GM23338 (cell line): ENCODE data around the gene SOS2. TPM values are rescaled to one million over a fixed set of nuclear protein-coding genes. Genes with fewer than 3 reads are reported as not detected.

Experiments used
- ATAC-seq: fragments of 200-7000 bp; cut with Tn5 transposase; 3 replicates; pipeline ENCODE4 v1.9.1; 2020
- DNase-seq: peaks from one replicate; pipeline ENCODE4 v3.0.0-alpha.2; 2015; ENCODE audit warnings: low spot score
- H2AFZ ChIP-seq: fragments of 200-600 bp; sonication (generic); 2 replicates; pipeline ENCODE4 v1.8.0; 2016; ENCODE audit warnings: antibody characterized with exemption, mild to moderate bottlenecking, moderate library complexity
- H3F3A ChIP-seq: fragments of 200-600 bp; sonication (generic); replicated peaks from 2 replicates; pipeline ENCODE4 v1.8.0; 2017; ENCODE audit warnings: antibody characterized with exemption, mixed run types, low read depth
- H3K27ac ChIP-seq: fragments of 200-600 bp; sonication (generic); 2 replicates; pipeline ENCODE4 v1.6.1; 2016; ENCODE audit warnings: low read depth
- H3K27me3 ChIP-seq: fragments of 200-600 bp; sonication (generic); 2 replicates; pipeline ENCODE4 v1.8.0; 2016; ENCODE audit warnings: mild to moderate bottlenecking, mixed run types, moderate library complexity; ENCODE audit not compliant: insufficient read depth
- H3K36me3 ChIP-seq: fragments of 200-600 bp; sonication (generic); 2 replicates; pipeline ENCODE4 v1.8.0; 2016; ENCODE audit warnings: mild to moderate bottlenecking; ENCODE audit not compliant: insufficient read depth
- H3K4me1 ChIP-seq: fragments of 200-600 bp; sonication (generic); 2 replicates; pipeline ENCODE4 v1.8.0; 2016; ENCODE audit warnings: mild to moderate bottlenecking, moderate library complexity; ENCODE audit not compliant: insufficient read depth
- H3K4me2 ChIP-seq: fragments of 200-600 bp; sonication (generic); 2 replicates; pipeline ENCODE4 v1.7.1; 2017; ENCODE audit warnings: mixed run types
- H3K4me3 ChIP-seq: fragments of 200-600 bp; sonication (generic); 2 replicates; pipeline ENCODE4 v1.6.1; 2016; ENCODE audit warnings: mixed run types
- H3K79me2 ChIP-seq: fragments of 200-600 bp; sonication (generic); replicated peaks from 2 replicates; pipeline ENCODE4 v1.8.0; 2017; ENCODE audit warnings: mild to moderate bottlenecking; ENCODE audit not compliant: insufficient read depth
- H3K9me2 ChIP-seq: fragments of 200-600 bp; sonication (generic); 2 replicates; pipeline ENCODE4 v1.8.0; 2017; ENCODE audit not compliant: insufficient read depth
- H4K20me1 ChIP-seq: fragments of 200-600 bp; sonication (generic); replicated peaks from 2 replicates; pipeline ENCODE4 v1.8.0; 2017; ENCODE audit warnings: mild to moderate bottlenecking; ENCODE audit not compliant: insufficient read depth
- H3K27ac Mint-ChIP-seq: 2 replicates; pipeline ENCODE4 v1.8.0; 2020; ENCODE audit warnings: inconsistent platforms, mild to moderate bottlenecking, moderate library complexity, mixed read lengths
- H3K27me3 Mint-ChIP-seq: 3 replicates; pipeline ENCODE4 v1.8.0; 2022; ENCODE audit warnings: low read depth, mild to moderate bottlenecking, moderate library complexity, mixed read lengths, inconsistent platforms; ENCODE audit not compliant: insufficient read depth, poor library complexity
- H3K36me3 Mint-ChIP-seq: 3 replicates; pipeline ENCODE4 v1.8.0; 2021; ENCODE audit warnings: low read depth, mild to moderate bottlenecking, inconsistent platforms, moderate library complexity, mixed read lengths
- H3K4me1 Mint-ChIP-seq: 3 replicates; pipeline ENCODE4 v1.8.0; 2020; ENCODE audit warnings: mild to moderate bottlenecking, inconsistent platforms, mixed read lengths
- H3K4me3 Mint-ChIP-seq: 3 replicates; pipeline ENCODE4 v1.8.0; 2021; ENCODE audit warnings: moderate library complexity, mild to moderate bottlenecking, inconsistent platforms, mixed read lengths
- H3K9me3 Mint-ChIP-seq: 3 replicates; pipeline ENCODE4 v1.8.0; 2020; ENCODE audit warnings: moderate library complexity, mild to moderate bottlenecking, inconsistent platforms, mixed read lengths
- CREB1 ChIP-seq: fragments of 250-450 bp; sonication (Bioruptor Pico); IDR thresholded peaks from 2 replicates; pipeline ENCODE4 v1.5.0; 2020; ENCODE audit warnings: low read depth, mild to moderate bottlenecking, moderate library complexity
- EZH2 ChIP-seq: fragments of 200-600 bp; sonication (generic); IDR thresholded peaks from one replicate; pipeline ENCODE4 v1.8.0; 2017; ENCODE audit warnings: antibody characterized with exemption, mild to moderate bottlenecking, low read depth; ENCODE audit not compliant: unreplicated experiment
- EZH2phosphoT487 ChIP-seq: fragments of 200-600 bp; sonication (generic); IDR thresholded peaks from one replicate; pipeline ENCODE4 v1.8.1; 2018; ENCODE audit warnings: antibody characterized with exemption; ENCODE audit not compliant: unreplicated experiment
- JUNB ChIP-seq: IDR thresholded peaks from one replicate; pipeline ENCODE4 v1.6.1; 2016; ENCODE audit warnings: antibody characterized with exemption; ENCODE audit not compliant: unreplicated experiment
- NANOG ChIP-seq: IDR thresholded peaks from 2 replicates; pipeline ENCODE4 v1.6.1; 2016; ENCODE audit warnings: antibody characterized with exemption, borderline replicate concordance
- POLR2AphosphoS5 ChIP-seq: IDR thresholded peaks from 2 replicates; pipeline ENCODE4 v1.6.1; 2016; ENCODE audit warnings: antibody characterized with exemption, low read depth
- STAT1 ChIP-seq: IDR thresholded peaks from one replicate; pipeline ENCODE4 v1.6.1; 2016; ENCODE audit warnings: antibody characterized with exemption; ENCODE audit not compliant: unreplicated experiment
- ZNF114 ChIP-seq: fragments of 250-450 bp; sonication (Bioruptor Pico); IDR thresholded peaks from 2 replicates; pipeline ENCODE4 v1.5.0; 2020; ENCODE audit warnings: mild to moderate bottlenecking, moderate library complexity
- ZNF331 ChIP-seq: fragments of 250-450 bp; sonication (Bioruptor Pico); IDR thresholded peaks from 2 replicates; pipeline ENCODE4 v1.5.0; 2020; ENCODE audit warnings: low read depth, mild to moderate bottlenecking, moderate library complexity
- polyA plus RNA-seq: library from polyadenylated mRNA; unstranded; fragments of >200 nt; fragmentation: Nextera tagmentation; extraction: Ambion mirVana; gene quantifications from 2 replicates; pipeline ENCODE4 v1.2.1, GENCODE V29; 2016
- total RNA-seq: library from RNA; depleted of rRNA; stranded (reverse); fragments of >200 nt; shearing (Covaris generic); gene quantifications from 2 replicates; pipeline ENCODE4 v1.2.3, GENCODE V29; 2014
- TF ChIP-seq, protein P1 (sequence below): IDR thresholded peaks from 2 replicates; pipeline ENCODE4 v1.6.1; 2016; ENCODE audit warnings: antibody characterized with exemption
- TF ChIP-seq, protein P2 (sequence below): IDR thresholded peaks from one replicate; pipeline ENCODE4 v1.6.1; 2018; ENCODE audit warnings: antibody characterized with exemption; ENCODE audit not compliant: unreplicated experiment
- TF ChIP-seq, protein P3 (sequence below), 2 experiments: fragments of 200-600 bp in 1 of 2; sonication (generic) in 1 of 2; conservative IDR thresholded peaks; 2 replicates each; pipeline versions ENCODE4 v1.5.1 to v1.6.1; 2016 to 2017; ENCODE audit warnings: antibody characterized with exemption in 2 of 2, low read depth in 2 of 2, mild to moderate bottlenecking in 2 of 2, moderate library complexity in 1 of 2

SOS2 gene
- total and polyA plus RNA-seq, 2 experiments from 2014 or later: 3.5 to 11.4 TPM

DNA sequence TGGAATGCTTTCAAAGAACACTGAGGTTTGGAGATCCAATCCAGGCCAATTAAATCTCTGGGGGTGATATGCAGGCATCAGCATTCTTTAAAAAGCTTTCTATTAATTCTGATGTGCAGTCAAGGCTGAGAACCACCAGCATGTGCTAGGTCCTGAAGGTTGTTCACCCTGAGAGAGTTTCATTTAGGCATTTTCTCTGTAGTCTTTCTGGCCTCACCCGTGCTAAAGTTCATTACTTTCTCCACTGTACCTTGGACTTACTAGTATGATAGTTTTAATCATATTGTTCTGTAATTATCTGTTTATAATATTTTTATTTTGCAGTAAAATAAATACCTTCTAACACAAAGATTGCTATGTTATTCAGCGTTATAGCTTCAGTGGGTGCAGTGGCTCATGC is 32.9 kb downstream of the SOS2 start (continued):
- TF ChIP-seq EZH2 (no peak), CREB1 (CRISPR knock-in tag) (no peak), POLR2AphosphoS5 (no peak), STAT1 (no peak), JUNB (no peak), NANOG (no peak)
- TF ChIP-seq, protein P1, sequence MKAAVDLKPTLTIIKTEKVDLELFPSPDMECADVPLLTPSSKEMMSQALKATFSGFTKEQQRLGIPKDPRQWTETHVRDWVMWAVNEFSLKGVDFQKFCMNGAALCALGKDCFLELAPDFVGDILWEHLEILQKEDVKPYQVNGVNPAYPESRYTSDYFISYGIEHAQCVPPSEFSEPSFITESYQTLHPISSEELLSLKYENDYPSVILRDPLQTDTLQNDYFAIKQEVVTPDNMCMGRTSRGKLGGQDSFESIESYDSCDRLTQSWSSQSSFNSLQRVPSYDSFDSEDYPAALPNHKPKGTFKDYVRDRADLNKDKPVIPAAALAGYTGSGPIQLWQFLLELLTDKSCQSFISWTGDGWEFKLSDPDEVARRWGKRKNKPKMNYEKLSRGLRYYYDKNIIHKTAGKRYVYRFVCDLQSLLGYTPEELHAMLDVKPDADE: no peak

DNA sequence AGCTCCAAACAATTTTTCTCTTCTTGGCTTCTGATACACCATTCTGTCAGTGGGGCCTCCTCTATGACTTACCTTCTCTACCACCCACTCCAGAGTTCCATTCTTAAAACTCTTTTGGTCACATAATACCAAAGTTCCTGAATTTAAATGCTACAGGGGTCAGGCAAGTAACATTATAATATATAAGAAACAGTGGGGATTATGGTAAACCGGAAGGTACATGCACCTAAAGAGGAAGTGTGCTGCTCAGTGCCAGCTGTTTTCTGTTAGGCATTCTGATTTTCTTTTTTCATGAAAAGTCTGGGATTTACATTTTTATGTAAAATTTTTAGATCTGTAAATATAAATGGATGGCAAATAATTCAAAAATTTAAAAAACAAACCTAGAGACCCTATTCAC is 39.9 kb downstream of the SOS2 start:
- H3K79me2 ChIP-seq: no peaks in the 10 kb centered on the region
- H3K9me3 Mint-ChIP-seq: no peaks in the 10 kb centered on the region; the same call in 2 of the 3 replicates
- H3K27ac ChIP-seq: no peak overlapping the region
- no peaks in the 10 kb centered on the region for H3K27me3 ChIP-seq
- H3F3A ChIP-seq: no peaks in the 10 kb centered on the region
- H3K36me3 Mint-ChIP-seq: no peaks in the 10 kb centered on the region
- H3K27ac Mint-ChIP-seq: no peak overlapping the region
- ATAC-seq: no peak
- H3K36me3 ChIP-seq: no peaks in the 10 kb centered on the region
- no peaks in the 10 kb centered on the region for H4K20me1 ChIP-seq
- H3K9me2 ChIP-seq: no peaks in the 10 kb centered on the region
- no peaks in the 10 kb centered on the region for H3K27me3 Mint-ChIP-seq
- DNase-seq: no peak
- no peaks in the 10 kb centered on the region for H3K4me1 Mint-ChIP-seq
- no peak overlapping the region for H3K4me2 ChIP-seq
- H3K4me3 Mint-ChIP-seq: no peak overlapping the region
- no peak overlapping the region for H3K4me3 ChIP-seq
- no peaks in the 10 kb centered on the region for H3K4me1 ChIP-seq
- H2AFZ ChIP-seq: no peak overlapping the region
- TF ChIP-seq NANOG (no peak), EZH2 (no peak), ZNF331 (no peak), EZH2phosphoT487 (no peak), ZNF114 (no peak), CREB1 (CRISPR knock-in tag) (no peak)
- TF ChIP-seq, protein P1: no peak
- TF ChIP-seq, protein P2, sequence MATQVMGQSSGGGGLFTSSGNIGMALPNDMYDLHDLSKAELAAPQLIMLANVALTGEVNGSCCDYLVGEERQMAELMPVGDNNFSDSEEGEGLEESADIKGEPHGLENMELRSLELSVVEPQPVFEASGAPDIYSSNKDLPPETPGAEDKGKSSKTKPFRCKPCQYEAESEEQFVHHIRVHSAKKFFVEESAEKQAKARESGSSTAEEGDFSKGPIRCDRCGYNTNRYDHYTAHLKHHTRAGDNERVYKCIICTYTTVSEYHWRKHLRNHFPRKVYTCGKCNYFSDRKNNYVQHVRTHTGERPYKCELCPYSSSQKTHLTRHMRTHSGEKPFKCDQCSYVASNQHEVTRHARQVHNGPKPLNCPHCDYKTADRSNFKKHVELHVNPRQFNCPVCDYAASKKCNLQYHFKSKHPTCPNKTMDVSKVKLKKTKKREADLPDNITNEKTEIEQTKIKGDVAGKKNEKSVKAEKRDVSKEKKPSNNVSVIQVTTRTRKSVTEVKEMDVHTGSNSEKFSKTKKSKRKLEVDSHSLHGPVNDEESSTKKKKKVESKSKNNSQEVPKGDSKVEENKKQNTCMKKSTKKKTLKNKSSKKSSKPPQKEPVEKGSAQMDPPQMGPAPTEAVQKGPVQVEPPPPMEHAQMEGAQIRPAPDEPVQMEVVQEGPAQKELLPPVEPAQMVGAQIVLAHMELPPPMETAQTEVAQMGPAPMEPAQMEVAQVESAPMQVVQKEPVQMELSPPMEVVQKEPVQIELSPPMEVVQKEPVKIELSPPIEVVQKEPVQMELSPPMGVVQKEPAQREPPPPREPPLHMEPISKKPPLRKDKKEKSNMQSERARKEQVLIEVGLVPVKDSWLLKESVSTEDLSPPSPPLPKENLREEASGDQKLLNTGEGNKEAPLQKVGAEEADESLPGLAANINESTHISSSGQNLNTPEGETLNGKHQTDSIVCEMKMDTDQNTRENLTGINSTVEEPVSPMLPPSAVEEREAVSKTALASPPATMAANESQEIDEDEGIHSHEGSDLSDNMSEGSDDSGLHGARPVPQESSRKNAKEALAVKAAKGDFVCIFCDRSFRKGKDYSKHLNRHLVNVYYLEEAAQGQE: no peak
- TF ChIP-seq, protein P3, sequence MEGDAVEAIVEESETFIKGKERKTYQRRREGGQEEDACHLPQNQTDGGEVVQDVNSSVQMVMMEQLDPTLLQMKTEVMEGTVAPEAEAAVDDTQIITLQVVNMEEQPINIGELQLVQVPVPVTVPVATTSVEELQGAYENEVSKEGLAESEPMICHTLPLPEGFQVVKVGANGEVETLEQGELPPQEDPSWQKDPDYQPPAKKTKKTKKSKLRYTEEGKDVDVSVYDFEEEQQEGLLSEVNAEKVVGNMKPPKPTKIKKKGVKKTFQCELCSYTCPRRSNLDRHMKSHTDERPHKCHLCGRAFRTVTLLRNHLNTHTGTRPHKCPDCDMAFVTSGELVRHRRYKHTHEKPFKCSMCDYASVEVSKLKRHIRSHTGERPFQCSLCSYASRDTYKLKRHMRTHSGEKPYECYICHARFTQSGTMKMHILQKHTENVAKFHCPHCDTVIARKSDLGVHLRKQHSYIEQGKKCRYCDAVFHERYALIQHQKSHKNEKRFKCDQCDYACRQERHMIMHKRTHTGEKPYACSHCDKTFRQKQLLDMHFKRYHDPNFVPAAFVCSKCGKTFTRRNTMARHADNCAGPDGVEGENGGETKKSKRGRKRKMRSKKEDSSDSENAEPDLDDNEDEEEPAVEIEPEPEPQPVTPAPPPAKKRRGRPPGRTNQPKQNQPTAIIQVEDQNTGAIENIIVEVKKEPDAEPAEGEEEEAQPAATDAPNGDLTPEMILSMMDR (conservative IDR thresholded peaks at IDR 0.05; ENCODE audit: low read depth in 2 of 2): no peak
